PFSK-1 (cell line): ENCODE measurements around the gene KLF5.

Experiments used
- FOXP2 ChIP-seq: optimal IDR thresholded peaks from 2 replicates; pipeline ENCODE3; 2011; ENCODE audit warnings: borderline replicate concordance, control low read depth, inconsistent platforms; ENCODE audit not compliant: insufficient read depth; ENCODE audit errors: extremely low read length, extremely low read depth
- POLR2AphosphoS5 ChIP-seq: IDR thresholded peaks from 2 replicates; pipeline ENCODE4 v1.6.1; 2012; ENCODE audit warnings: low read depth, mild to moderate bottlenecking, control low read depth, low read length, moderate library complexity
- SIN3A ChIP-seq: IDR thresholded peaks from 2 replicates; pipeline ENCODE4 v1.6.1; 2012; ENCODE audit warnings: mild to moderate bottlenecking, low read length, moderate library complexity, borderline replicate concordance; ENCODE audit not compliant: insufficient read depth
- TAF1 ChIP-seq: IDR thresholded peaks from 2 replicates; pipeline ENCODE4 v1.6.1; 2012; ENCODE audit warnings: low read length, control low read depth, borderline replicate concordance; ENCODE audit not compliant: insufficient read depth
- TF ChIP-seq, protein P1 (sequence below), 2 experiments: IDR thresholded peaks; 2 replicates each; pipeline versions ENCODE4 v1.6.1 to v1.8.0; 2011 to 2012; ENCODE audit warnings: low read depth in 2 of 2, low read length in 2 of 2, control low read depth in 1 of 2, inconsistent platforms in 1 of 2, mild to moderate bottlenecking in 1 of 2, moderate library complexity in 1 of 2; ENCODE audit not compliant: insufficient read depth in 1 of 2

DNA sequence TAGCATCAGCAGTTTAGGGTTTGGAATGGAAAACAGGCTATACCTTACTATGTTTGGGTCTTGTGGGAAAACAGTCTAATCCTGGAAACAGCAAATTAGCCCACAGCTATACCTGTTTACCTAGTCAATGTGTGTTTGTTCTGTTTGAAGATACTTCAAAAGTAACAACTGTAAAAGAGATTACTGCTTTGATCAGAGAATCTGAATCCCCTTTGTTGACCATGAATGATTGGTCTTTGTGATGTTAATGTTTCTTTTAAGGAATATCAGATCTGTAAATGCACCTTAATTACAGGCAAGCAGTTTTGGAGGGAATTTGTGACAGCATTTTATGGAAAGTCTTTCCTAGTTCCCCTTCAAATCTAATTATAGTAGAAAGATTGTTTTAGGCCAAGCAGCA, 20.7 kb upstream of the KLF5 start:
- TF ChIP-seq POLR2AphosphoS5 (no peak), TAF1 (no peak), SIN3A (no peak), FOXP2 (no peak)
- TF ChIP-seq, protein P1, sequence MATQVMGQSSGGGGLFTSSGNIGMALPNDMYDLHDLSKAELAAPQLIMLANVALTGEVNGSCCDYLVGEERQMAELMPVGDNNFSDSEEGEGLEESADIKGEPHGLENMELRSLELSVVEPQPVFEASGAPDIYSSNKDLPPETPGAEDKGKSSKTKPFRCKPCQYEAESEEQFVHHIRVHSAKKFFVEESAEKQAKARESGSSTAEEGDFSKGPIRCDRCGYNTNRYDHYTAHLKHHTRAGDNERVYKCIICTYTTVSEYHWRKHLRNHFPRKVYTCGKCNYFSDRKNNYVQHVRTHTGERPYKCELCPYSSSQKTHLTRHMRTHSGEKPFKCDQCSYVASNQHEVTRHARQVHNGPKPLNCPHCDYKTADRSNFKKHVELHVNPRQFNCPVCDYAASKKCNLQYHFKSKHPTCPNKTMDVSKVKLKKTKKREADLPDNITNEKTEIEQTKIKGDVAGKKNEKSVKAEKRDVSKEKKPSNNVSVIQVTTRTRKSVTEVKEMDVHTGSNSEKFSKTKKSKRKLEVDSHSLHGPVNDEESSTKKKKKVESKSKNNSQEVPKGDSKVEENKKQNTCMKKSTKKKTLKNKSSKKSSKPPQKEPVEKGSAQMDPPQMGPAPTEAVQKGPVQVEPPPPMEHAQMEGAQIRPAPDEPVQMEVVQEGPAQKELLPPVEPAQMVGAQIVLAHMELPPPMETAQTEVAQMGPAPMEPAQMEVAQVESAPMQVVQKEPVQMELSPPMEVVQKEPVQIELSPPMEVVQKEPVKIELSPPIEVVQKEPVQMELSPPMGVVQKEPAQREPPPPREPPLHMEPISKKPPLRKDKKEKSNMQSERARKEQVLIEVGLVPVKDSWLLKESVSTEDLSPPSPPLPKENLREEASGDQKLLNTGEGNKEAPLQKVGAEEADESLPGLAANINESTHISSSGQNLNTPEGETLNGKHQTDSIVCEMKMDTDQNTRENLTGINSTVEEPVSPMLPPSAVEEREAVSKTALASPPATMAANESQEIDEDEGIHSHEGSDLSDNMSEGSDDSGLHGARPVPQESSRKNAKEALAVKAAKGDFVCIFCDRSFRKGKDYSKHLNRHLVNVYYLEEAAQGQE (IDR thresholded peaks at IDR 0.05; ENCODE audit: insufficient read depth in 1 of 2, low read depth in 2 of 2, low read length in 2 of 2): no peak
